Nephron (organoid): ENCODE results near the gene CCNT2.

ENCODE experiments used
- H3K27ac Mint-ChIP-seq, 3 experiments: 2 replicates each; pipeline ENCODE4 v1.8.0; 2020; ENCODE audit warnings: mixed read lengths in 3 of 3, mild to moderate bottlenecking in 2 of 3, moderate library complexity in 1 of 3
- H3K27me3 Mint-ChIP-seq: 2 replicates; pipeline ENCODE4 v1.8.0; 2021; ENCODE audit warnings: low read depth, mild to moderate bottlenecking, moderate library complexity, mixed read lengths
- H3K36me3 Mint-ChIP-seq: 2 replicates; pipeline ENCODE4 v1.8.0; 2020; ENCODE audit warnings: low read depth, mixed read lengths
- H3K4me1 Mint-ChIP-seq: 2 replicates; pipeline ENCODE4 v1.8.0; 2020; ENCODE audit warnings: mixed read lengths
- H3K4me3 Mint-ChIP-seq, 3 experiments: 2 replicates each; pipeline ENCODE4 v1.8.0; 2020; ENCODE audit warnings: mild to moderate bottlenecking in 3 of 3, mixed read lengths in 3 of 3, moderate library complexity in 2 of 3
- H3K9me3 Mint-ChIP-seq: 2 replicates; pipeline ENCODE4 v1.8.0; 2020; ENCODE audit warnings: mixed read lengths
- TF ChIP-seq, protein P1 (sequence below), 3 experiments: fragments of 200-600 bp; sonication (generic); IDR thresholded peaks; one replicate each; pipeline ENCODE4 v1.5.0; 2021; ENCODE audit warnings: antibody characterized with exemption in 3 of 3; ENCODE audit not compliant: unreplicated experiment in 3 of 3

Gene CCNT2

DNA sequence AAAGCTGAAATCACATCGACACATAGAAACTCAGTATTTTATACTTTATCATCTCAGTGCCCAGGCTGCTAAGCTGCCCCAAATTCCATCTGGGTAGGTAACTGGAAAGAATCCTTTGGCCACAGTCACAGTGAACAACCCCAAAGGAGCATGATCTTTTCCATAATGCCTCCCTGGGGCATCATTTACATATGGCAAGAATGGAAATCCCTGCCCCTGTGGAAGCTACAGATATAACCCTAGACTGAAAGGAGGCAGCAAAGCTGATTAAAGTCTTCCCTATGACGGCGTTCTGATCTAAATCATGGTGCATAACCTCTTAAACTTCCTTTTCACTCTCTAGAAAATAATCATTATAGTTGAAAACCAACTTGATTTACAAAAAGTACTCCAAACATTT, 87.1 kb downstream of the CCNT2 start:
- H3K4me1 Mint-ChIP-seq = no peaks in the 10 kb centered on the region
- no peaks in the 10 kb centered on the region for H3K36me3 Mint-ChIP-seq
- no peak overlapping the region for H3K27ac Mint-ChIP-seq
- TF ChIP-seq, protein P1, sequence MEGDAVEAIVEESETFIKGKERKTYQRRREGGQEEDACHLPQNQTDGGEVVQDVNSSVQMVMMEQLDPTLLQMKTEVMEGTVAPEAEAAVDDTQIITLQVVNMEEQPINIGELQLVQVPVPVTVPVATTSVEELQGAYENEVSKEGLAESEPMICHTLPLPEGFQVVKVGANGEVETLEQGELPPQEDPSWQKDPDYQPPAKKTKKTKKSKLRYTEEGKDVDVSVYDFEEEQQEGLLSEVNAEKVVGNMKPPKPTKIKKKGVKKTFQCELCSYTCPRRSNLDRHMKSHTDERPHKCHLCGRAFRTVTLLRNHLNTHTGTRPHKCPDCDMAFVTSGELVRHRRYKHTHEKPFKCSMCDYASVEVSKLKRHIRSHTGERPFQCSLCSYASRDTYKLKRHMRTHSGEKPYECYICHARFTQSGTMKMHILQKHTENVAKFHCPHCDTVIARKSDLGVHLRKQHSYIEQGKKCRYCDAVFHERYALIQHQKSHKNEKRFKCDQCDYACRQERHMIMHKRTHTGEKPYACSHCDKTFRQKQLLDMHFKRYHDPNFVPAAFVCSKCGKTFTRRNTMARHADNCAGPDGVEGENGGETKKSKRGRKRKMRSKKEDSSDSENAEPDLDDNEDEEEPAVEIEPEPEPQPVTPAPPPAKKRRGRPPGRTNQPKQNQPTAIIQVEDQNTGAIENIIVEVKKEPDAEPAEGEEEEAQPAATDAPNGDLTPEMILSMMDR (IDR thresholded peaks at IDR 0.05; ENCODE audit: unreplicated experiment in 3 of 3) = no peak
- no peaks in the 10 kb centered on the region for H3K9me3 Mint-ChIP-seq
- no peak overlapping the region for H3K4me3 Mint-ChIP-seq
- H3K27me3 Mint-ChIP-seq = peaks cover 20% of the 10 kb centered on the region
